Measurements from ENCODE around the gene IFNL4.

IFNL4 gene

GRCh38 chr19:39197808-39198207, 50.8 kb downstream of the IFNL4 start:
- in situ Hi-C loops (cut with HindIII; ENCODE audit: low sequenced_read_pairs): no loop called here

- in situ Hi-C loops (cut with HindIII; ENCODE audit: low sequenced_read_pairs): no loop called here
Observed at GRCh38 chr19:39196860-39197562, 51.6 kb downstream of the IFNL4 start, which contains the start of gene NCCRP1. TSS of gene NCCRP1 (plus strand) at chr19:39196964. CDS start at chr19:39196983, 19 bp downstream.

- in situ Hi-C loops (cut with HindIII; ENCODE audit: low sequenced_read_pairs): no loop called here
Observed at GRCh38 chr19:39196320-39196719, 52.3 kb downstream of the IFNL4 start.

All from endothelial cell of hepatic sinusoid (primary cell).